Gastrocnemius medialis (tissue), 4 donors: ENCODE measurements around the gene KIF17. TPM values are rescaled to one million over a fixed set of nuclear protein-coding genes. Genes with fewer than 3 reads are reported as not detected.
A peak's percentile ranks its signal among the peaks of the same experiment; 100 is the strongest.

Experiments
- ATAC-seq, 2 donors: fragments of 150-250 bp; one replicate each; pipeline ENCODE4 v1.9.1; 2016
- DNase-seq, 2 donors: peaks; one replicate each; pipeline ENCODE4 v3.0.0-alpha.2; 2019
- H3K27ac ChIP-seq, 4 donors: fragments of 200-600 bp; sonication (generic); 1 replicate in 1 of 4; 2 replicates in 3 of 4; pipeline ENCODE4 v1.5.1; 2016 to 2018; ENCODE audit warnings: mild to moderate bottlenecking in 2 of 4, moderate library complexity in 1 of 4
- H3K27me3 ChIP-seq, 3 donors: fragments of 200-600 bp; sonication (generic) in 2 of 3; 1 replicate in 1 of 3; 2 replicates in 2 of 3; pipeline versions ENCODE4 v1.5.1 to v1.6.0; 2016 to 2019; ENCODE audit warnings: mild to moderate bottlenecking in 1 of 3, moderate library complexity in 1 of 3
- H3K36me3 ChIP-seq, 2 donors: fragments of 200-600 bp; sonication (generic) in 1 of 2; one replicate each; pipeline ENCODE4 v1.5.1; 2017 to 2018
- H3K4me1 ChIP-seq, 2 donors: fragments of 200-600 bp; sonication (generic) in 1 of 2; one replicate each; pipeline ENCODE4 v1.5.1; 2016 to 2017; ENCODE audit warnings: mild to moderate bottlenecking in 2 of 2
- H3K4me3 ChIP-seq, 4 donors: fragments of 200-600 bp; sonication (generic) in 3 of 4; 1 replicate in 1 of 4; 2 replicates in 3 of 4; pipeline ENCODE4 v1.5.1; 2016 to 2019; ENCODE audit warnings: mild to moderate bottlenecking in 2 of 4
- H3K9me3 ChIP-seq, 3 donors: fragments of 200-600 bp; sonication (generic) in 2 of 3; 1 replicate in 1 of 3; 2 replicates in 2 of 3; pipeline ENCODE4 v1.5.1; 2016 to 2019
- POLR2A ChIP-seq, 2 donors: fragments of 450-650 bp; IDR thresholded peaks; one replicate each; pipeline ENCODE4 v1.6.1; 2017; ENCODE audit warnings: antibody characterized with exemption in 2 of 2, mild to moderate bottlenecking in 2 of 2, moderate library complexity in 2 of 2
- in situ Hi-C, 4 donors: fragments of 200-750 bp; cut with MboI; loops; one replicate each; pipeline versions ENCODE4 v1.15.0 to v1.8.0; 2017; ENCODE audit warnings: low sequenced_read_pairs in 4 of 4
- intact Hi-C: fragments of 100-400 bp; cut with DNase I; formaldehyde crosslinking; loops from one replicate; pipeline ENCODE4 v1.15.1; 2023; ENCODE audit warnings: low total_unique reads
- total RNA-seq, 4 donors: library from RNA; depleted of rRNA; stranded (reverse); fragments of >200 nt; gene quantifications; one replicate each; pipeline versions ENCODE4 v1.1.0 to v1.2.3, GENCODE V29; 2016
- TF ChIP-seq, protein P1 (sequence below), 5 experiments: fragments of 450-650 bp in 3 of 5; fragments of 200-600 bp in 2 of 5; sonication (generic) in 2 of 5; IDR thresholded peaks in 4 of 5; conservative IDR thresholded peaks in 1 of 5; 1 replicate in 4 of 5; 2 replicates in 1 of 5; pipeline ENCODE4 v1.5.1; 2016 to 2019; ENCODE audit warnings: antibody characterized with exemption in 5 of 5, mild to moderate bottlenecking in 3 of 5, moderate library complexity in 3 of 5

KIF17 gene
- total RNA-seq, 4 donors from 2014 or later, result 2.6 to 3.8 (median 3.0) TPM

- Histone ChIP-seq H3K4me1 (peaks cover 8 to 15% of the 10 kb centered on the region in 2 donors), H3K27ac (no peak overlapping the region), H3K4me3 (peak overlapping the region; percentile 55 to 62 (median 58)), H3K9me3 (no peaks in the 10 kb centered on the region), H3K27me3 (peaks cover 0 to 13% (median 7%) of the 10 kb centered on the region in 3 donors), H3K36me3 (no peaks in the 10 kb centered on the region)
- ATAC-seq (no peak), DNase-seq (no peak)
- TF ChIP-seq POLR2A (IDR thresholded peaks at IDR 0.05), result no peak
- TF ChIP-seq, protein P1, sequence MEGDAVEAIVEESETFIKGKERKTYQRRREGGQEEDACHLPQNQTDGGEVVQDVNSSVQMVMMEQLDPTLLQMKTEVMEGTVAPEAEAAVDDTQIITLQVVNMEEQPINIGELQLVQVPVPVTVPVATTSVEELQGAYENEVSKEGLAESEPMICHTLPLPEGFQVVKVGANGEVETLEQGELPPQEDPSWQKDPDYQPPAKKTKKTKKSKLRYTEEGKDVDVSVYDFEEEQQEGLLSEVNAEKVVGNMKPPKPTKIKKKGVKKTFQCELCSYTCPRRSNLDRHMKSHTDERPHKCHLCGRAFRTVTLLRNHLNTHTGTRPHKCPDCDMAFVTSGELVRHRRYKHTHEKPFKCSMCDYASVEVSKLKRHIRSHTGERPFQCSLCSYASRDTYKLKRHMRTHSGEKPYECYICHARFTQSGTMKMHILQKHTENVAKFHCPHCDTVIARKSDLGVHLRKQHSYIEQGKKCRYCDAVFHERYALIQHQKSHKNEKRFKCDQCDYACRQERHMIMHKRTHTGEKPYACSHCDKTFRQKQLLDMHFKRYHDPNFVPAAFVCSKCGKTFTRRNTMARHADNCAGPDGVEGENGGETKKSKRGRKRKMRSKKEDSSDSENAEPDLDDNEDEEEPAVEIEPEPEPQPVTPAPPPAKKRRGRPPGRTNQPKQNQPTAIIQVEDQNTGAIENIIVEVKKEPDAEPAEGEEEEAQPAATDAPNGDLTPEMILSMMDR (IDR thresholded peaks at IDR 0.05 in 4 of 5, conservative IDR thresholded peaks at IDR 0.05 in 1 of 5), result no peak
- in situ Hi-C loops, result no loop called here
- intact Hi-C loops, result loop anchor here (5.0 kb wide), 2 partner anchors 56 to 209 kb away; partner anchors contain the start of gene HP1BP3
Measured at GRCh38 chr1:20731057-20731991, 13.5 kb upstream of the KIF17 start.

GRCh38 chr1:20730690-20731056, 12.9 kb upstream of the KIF17 start:
- intact Hi-C loops (loop anchor here (5.0 kb wide), 2 partner anchors 57 to 208 kb away; partner anchors contain the start of gene HP1BP3), in situ Hi-C loops (no loop called here)
- Histone ChIP-seq H3K27ac (no peak overlapping the region), H3K36me3 (no peaks in the 10 kb centered on the region), H3K4me1 (peaks cover 8 to 15% of the 10 kb centered on the region in 2 donors), H3K4me3 (no peak overlapping the region), H3K27me3 (peaks cover 0 to 13% (median 7%) of the 10 kb centered on the region in 3 donors), H3K9me3 (no peaks in the 10 kb centered on the region)
- ATAC-seq (no peak), DNase-seq (no peak)
- TF ChIP-seq POLR2A (IDR thresholded peaks at IDR 0.05), result no peak
- TF ChIP-seq, protein P1 (IDR thresholded peaks at IDR 0.05 in 4 of 5, conservative IDR thresholded peaks at IDR 0.05 in 1 of 5), result no peak

DNA sequence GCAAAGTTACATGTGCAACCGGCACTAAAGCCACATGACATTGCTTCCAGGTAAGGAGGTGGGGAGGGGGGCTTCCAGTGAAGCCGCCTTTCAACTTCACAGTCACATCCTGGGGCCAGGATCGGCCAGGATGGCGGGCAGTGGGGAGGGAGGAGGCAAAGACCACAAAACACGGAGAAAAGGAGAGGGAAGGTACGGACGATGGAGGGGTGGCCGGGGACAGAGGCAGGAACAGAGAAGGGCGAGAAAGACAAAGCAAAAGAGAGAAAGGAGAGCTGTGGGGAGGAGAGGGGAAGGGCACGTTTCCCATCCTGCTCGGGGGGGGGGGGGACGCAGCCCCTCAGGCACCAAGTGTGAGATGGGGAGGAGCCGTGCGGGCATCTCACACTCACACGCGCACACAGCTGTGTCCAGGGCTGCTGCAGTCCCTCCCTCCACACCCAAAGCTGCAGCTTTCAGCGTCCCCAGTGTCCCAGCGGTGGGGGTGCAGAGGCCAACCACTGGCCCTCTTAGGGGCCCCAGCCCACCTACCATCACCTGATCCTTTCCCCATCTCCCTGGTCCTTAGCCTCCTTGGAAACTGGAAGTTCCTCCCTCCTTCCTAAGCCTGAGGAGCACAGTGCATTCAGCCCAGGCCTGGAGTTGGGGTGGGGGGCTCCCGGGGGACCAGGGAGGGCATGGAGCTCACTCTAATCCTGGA, 12.3 kb upstream of the KIF17 start:
- Histone ChIP-seq H3K4me1 (peaks cover 8 to 15% of the 10 kb centered on the region in 2 donors), H3K36me3 (no peaks in the 10 kb centered on the region), H3K27ac (no peak overlapping the region), H3K27me3 (peaks cover 0 to 13% (median 7%) of the 10 kb centered on the region in 3 donors), H3K9me3 (no peaks in the 10 kb centered on the region), H3K4me3 (no peak overlapping the region)
- DNase-seq (no peak), ATAC-seq (no peak)
- in situ Hi-C loops, result no loop called here
- TF ChIP-seq, protein P1 (IDR thresholded peaks at IDR 0.05 in 4 of 5, conservative IDR thresholded peaks at IDR 0.05 in 1 of 5), result no peak
- TF ChIP-seq POLR2A (IDR thresholded peaks at IDR 0.05), result no peak
- intact Hi-C loops, result loop anchor here (5.0 kb wide), 2 partner anchors 57 to 208 kb away; partner anchors contain the start of gene HP1BP3

GRCh38 chr1:20729155-20729931, 11.5 kb upstream of the KIF17 start:
- H3K27ac ChIP-seq, result no peak overlapping the region
- peaks cover 0 to 13% (median 7%) of the 10 kb centered on the region in 3 donors for H3K27me3 ChIP-seq
- no peak for TF ChIP-seq POLR2A (IDR thresholded peaks at IDR 0.05)
- TF ChIP-seq, protein P1 (IDR thresholded peaks at IDR 0.05 in 4 of 5, conservative IDR thresholded peaks at IDR 0.05 in 1 of 5), result no peak
- no peaks in the 10 kb centered on the region for H3K9me3 ChIP-seq
- H3K36me3 ChIP-seq, result no peaks in the 10 kb centered on the region
- DNase-seq (no peak), ATAC-seq (no peak)
- H3K4me1 ChIP-seq, result peaks cover 8 to 15% of the 10 kb centered on the region in 2 donors
- intact Hi-C loops, result no loop called here
- in situ Hi-C loops, result no loop called here
- no peak overlapping the region for H3K4me3 ChIP-seq
